DMS 273 (cell line): ENCODE results near the gene ATL3.
"Not testable (repeated sequence)": the region's sequence is repeated elsewhere in the genome, so short reads cannot be mapped to it uniquely, and the experiment has no call there.

Experiments used
- DNase-seq: peaks from one replicate; lab custom pipeline; 2025; ENCODE audit not compliant: unreplicated experiment; lab: John Stamatoyannopoulos, UW

The ATL3 gene

DNA sequence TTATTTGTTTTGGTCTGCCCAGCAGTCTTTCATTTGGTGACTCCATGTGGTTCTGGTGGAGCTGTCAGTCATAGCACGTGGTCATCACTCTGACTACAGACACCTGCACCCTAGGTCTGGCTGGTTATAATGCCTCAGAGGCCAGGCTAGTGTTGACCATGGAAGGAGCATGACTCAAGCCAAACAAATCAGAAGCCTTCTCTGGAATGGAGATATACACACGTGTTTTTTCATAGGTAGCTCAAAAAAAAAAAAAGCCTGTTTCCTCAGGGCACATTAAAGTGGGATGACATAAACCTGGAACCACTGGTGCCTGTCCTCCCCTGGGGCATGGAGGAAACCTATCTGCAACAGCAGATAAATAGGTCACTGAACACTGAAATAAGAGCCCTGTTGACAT, 48.9 kb downstream of the ATL3 start:
- no peak for DNase-seq

DNA sequence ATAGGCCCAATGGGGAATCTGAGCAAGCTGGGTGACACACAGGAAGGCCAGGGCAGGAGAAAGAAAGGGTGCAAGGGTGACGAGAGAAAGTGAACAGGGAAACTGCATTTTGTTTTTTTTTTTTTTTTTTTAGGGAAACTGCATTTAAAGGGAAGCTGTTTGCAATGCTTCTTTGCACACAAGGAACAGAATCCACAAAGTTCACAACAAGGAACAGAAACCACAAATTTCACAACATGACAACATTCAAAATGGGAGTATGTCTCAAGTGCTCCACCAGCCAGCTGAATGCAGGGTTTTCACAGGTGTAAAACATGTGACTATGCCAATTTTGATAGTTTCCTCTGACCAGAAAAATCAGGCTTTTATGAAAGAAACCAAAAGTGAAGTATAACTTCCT, 50.1 kb downstream of the ATL3 start:
- no peak for DNase-seq

DNA sequence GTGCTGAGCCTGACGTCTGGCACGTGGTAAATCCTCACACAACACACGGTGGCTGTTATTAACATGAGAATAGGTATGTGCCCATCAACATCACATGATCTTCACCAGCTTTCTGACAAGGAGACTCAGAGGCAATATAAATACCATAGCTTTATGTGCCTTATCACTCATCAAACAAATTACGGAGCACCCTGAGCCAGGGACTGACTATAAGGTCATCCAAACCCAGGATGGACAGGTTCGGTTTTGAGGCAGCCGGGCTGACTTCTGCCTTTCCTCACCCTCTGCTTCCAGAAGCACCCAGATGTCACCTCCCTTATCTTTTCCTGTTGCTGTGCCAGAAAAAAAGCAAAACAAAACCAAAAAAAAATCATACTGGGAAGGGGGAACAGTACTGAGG, 51.2 kb downstream of the ATL3 start:
- no peak for DNase-seq

DNA sequence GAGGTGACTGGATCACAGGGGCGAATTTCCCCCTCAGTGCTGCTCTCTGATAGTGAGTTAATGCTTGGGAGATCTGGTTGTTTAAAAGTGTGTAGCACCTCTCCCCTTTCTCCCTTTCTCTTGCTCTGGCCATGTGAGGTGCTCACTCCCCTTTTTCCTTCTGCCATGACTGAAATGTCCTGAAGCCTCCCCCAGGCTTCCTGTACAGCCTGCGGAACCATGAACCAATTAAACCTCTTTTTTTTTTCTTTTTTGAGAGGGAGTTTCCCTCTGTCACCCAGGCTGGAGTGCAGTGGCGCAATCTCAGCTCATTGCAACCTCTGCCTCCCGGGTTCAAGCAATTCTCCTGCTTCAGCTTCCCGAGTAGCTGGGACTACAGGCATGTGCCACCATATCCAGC, 53.5 kb downstream of the ATL3 start:
- DNase-seq, result not testable (repeated sequence)

DNA sequence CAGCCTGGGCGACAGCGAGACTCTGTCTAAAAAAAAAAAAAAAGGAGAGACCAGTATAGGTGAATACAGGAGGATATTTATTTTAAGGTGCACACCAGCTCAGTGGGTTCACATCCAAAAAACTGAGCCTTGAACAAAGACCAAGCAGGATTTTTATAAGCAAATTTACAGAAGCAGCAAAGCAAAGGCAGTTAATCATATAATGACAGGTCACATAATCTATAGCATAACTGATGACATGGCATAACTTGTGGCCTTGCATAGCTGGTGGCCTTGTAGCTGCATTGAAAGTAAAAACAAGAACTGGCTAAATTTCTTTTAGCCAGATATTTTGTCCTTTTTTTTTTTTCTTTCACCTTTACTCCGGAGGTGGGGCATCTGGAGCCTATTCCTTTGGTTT, 54.2 kb downstream of the ATL3 start:
- DNase-seq, result no peak

DNA sequence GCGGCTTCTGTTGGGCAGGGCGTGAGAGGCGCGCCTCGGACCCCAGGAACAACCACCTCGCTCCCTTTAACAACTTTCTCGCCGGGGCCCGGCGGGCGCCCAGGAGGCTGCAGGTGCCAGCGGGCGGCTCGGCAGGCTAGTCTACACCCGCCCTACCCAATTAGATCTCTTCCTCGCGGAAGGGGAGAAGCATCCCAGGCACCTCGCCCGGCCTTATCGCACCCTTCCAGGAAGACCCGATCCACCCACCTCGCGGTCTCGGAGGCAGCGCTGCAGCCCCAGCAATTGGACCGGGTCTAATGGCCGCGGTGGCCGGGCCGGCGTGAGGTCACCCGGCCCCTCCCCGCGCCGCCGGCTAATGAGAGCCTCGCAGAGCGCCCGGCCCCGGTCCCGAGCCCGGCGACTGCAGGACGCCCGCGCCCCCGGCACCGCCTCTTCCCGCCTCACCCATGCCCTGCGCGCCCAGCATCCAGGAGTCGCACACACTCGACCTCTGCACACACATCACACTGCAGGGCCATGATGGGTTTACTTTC, 57.0 kb downstream of the ATL3 start, which contains the start of gene PLAAT3:
Gene PLAAT3 (minus strand): TSS at position 298 of the 536 bp plus-strand sequence. CDS start 419 bp downstream, outside the sequence.
- DNase-seq, result peak; percentile 72

DNA sequence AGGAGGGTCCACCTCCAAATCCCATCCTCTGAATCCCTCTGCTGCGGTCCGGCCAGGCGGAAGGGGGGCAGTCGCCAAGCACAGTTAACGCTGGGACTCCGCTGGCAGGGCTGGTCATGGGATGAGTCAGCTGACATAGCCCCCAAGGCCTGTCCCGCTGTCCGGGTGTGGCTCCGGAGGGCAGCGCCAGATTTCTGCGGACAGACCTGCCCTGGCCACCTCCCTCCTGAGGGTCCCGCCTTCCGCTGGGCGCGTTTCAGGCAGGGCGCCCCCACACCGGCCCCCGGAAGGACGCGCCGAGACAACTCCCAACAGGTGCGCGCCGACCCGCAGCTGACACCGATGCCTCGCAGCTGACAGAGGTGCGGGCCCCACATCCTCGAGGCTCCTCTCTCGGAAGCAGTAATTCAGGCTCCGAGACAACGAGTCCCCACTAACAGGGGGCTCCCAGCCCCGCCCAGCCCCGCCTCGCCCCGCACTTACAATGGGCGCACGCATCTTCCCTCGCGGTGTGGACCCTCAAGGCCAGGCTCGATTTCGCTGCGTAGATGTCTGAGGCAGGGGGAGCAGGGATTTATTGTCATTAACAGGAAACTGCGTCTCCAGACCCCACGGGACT, 57.5 kb downstream of the ATL3 start:
- peak; percentile 49 for DNase-seq

DNA sequence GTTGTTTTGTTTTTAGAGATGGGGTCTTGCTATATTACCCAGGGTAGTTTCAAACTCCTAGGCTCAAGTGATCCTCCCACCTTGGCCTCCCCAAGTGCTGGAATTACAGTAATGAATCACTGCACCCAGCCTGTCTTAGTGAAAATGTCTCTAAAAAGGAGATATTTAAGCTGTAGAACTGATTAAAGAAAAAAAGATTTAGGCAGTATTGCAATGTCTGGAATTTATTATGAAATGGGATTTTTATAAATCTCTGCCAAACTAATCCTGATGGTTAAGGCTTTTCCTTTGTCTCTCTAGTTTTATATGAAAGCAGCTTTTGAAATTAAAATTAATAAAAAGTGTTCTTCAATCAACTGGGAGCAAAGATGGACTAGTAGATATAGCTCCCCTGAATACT, 59.0 kb downstream of the ATL3 start:
- DNase-seq, result no peak

DNA sequence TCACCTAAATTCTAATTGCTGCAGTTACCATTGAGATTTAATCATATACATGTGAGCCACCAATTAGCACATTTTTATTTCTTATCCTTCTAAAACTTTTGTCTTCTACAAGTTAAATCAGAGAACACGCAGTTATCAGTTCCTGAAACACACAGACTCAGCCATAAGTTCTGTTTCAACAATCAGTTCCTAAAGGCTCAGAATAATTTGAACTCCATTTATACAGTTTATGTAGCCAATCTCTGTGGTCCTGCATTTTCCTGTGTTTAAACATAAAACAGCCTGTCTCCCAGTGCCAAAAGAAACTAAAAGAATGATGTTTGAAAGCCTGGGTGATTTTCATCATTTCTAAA, 59.8 kb downstream of the ATL3 start:
- DNase-seq, result no peak

DNA sequence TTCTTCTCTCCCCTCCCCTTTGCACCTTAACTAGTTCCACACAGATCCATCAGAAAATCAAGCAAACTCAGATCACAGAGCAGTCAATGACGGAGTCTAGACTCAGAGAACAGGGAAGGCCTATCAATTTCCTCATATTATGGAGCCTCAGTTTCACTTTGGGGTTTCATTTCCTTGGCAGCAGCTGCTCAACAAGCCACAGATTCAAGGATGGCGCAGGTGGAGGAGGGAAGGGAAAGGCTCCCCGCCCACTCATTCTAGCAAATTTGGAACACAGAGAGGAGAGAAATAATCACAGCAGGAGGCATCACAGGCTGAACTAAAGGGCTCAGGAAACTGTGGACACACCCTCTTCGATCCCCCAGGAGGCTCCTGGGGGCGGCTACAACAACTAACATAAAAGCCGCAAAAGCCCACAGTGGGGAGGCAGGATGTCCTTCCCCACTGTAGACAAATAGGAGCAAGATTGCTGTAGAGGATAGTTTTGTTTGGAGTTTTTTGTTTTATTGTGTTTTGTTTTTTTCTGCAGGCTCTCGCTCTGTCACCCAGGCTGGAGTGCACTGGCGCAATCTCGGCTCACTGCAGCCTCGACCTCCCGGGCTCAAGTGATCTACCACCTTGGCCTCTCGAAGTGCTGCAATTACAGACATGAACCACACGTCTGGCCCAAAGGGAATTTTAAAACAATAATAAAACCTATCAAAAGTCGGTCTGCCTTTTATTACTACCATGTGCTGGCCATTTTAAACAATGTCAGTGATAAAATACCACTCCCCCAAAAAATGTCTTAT, 60.4 kb downstream of the ATL3 start:
- peak; percentile 9 for DNase-seq

DNA sequence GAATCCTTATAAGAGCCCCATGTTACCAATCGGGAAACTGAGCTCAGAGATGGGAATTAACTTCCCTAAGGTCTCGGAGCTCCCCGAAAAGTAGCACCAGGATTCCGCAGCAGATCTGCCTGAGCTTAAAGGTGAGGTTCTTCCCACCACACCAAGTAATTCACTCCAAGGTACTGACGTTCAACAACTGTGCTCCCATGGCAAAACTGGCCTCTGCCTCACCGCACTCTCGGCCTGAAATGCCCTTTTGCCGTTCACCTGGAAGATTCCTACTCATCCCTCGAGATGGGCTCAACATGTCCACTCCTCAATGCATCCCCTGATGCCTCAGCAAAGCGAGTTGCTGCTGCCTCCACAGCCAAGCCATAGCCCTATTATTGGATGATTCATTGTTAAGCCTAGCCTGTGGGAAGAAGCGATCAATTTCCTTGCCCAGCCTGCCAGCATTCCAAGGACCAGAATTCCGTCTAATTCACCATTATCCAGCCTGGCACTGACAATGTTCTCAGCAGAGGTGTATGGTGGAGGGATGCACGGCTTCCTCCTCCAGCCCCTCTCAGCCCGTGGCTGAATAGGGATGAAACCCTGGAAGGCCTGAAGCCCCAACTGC, 61.1 kb downstream of the ATL3 start:
- no peak for DNase-seq

DNA sequence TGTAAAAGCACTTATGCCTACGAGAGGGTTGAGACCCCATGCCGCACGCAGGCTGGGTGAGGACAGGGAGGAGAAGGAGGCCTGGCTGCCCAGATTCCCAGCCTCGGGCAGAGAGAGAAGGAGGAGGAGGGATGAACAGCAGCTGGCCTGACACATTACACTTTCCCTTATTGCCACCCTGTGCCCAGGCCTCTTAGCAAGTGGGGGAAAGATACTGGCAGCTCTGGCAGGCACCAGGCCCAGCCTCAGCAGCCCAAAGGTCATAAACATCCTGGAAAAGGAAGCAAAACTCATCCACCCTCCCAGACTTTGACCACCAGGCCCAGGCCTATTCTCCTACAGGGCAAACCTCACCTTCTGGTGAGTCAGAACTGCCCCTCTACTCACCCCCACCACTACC, 61.6 kb downstream of the ATL3 start:
- peak; percentile 37 for DNase-seq

DNA sequence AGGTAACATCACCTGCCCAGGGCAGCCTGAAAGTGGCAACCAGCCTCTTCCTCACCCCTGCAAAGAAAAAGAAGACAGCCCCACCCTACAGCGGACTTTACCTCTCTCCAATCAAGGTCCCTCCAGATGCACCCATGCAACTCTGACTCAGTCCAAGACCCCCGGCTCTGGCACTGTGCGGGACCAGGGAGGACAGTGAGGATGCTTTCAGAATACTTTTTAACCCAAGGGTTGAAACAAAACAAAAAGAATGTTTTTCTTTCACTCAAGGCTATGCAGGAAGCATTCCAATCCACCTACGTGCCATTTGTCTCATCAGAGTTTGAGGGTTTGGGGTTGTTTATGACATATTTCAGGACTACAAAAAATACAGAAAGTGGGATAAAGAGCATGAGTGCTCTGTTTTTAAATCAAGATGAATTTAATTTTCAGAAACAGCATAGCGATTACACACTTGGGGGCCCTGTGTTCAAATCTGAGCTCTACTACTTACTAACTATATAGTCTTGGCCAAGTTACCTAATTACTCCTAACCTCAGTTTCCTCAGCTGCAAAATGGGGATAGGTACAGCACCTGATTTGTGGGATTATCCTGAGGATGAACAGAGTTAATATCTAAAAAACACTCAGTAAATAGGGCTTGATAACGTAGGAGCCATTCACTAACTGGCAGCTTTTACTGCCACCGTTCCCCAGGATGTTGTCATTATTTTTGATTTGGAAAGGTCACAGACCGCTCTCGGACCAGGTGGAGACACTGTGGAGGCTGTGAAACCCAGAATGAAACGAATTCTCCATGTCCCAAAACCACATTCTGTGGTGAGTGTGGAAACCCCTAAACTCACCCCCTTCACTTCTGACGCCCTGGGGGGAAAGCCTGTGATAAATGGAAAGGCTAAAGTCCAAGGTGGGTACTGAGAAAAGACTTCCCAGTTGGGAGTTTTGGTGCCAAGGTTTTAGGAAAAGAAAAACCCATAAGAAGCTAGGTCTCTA, 62.5 kb downstream of the ATL3 start:
- no peak for DNase-seq

DNA sequence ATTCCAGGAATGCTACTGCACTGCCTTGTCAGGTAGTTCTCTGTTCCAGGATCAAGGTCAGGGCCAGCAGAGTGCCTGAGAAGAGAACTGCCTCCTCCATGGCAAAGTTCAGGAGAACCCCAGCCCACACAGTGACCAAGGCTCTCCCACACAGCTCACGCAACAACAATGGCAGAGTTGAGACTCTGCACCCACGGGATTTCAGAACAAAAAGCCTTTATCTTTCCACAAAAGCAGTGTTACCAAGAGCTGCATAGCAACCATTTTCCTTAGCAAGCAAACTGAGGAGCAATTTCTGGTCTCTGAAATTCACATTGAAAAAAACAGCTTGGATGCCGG, 68.0 kb downstream of the ATL3 start:
- DNase-seq, result no peak

DNA sequence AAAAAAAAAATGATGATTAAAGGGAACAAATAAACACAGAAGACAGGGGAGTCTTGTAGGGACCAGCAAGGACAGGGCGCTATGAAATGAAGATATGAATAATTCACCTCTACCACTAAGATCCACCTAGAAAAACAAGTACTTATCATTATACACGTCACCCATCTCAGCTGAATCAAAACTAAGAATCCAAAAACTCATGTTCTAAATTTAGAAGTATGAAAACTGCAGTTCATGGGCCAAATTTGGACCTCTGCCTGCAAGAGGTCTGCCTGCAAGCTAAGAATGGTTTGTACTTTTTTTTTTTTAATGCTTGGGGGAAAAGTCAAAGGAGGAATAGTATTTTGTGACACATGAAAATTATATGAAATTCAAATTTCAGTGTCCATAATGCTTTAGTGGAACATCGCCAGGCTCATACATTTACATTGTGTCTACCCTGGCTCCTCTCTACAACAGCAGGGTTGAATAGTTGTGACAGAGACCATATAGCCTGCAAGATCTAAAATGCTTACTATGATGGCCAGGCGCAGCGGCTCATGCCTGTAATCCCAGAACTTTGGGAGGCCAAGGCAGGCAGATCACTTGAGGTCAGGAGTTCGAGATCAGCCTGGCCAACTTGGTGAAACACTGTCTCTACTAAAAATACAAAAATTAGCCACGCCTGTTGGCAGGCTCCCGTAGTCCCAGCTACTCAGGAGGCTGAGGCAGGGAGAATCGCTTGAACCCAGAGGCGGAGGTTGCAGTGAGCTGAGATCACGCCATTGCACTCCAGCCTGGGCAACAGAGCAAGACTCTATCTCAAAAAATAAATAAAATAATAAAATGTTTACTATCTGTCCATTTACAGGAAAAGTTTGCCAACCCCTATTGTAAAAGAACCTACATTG, 68.6 kb downstream of the ATL3 start:
- DNase-seq, result not testable (repeated sequence)

DNA sequence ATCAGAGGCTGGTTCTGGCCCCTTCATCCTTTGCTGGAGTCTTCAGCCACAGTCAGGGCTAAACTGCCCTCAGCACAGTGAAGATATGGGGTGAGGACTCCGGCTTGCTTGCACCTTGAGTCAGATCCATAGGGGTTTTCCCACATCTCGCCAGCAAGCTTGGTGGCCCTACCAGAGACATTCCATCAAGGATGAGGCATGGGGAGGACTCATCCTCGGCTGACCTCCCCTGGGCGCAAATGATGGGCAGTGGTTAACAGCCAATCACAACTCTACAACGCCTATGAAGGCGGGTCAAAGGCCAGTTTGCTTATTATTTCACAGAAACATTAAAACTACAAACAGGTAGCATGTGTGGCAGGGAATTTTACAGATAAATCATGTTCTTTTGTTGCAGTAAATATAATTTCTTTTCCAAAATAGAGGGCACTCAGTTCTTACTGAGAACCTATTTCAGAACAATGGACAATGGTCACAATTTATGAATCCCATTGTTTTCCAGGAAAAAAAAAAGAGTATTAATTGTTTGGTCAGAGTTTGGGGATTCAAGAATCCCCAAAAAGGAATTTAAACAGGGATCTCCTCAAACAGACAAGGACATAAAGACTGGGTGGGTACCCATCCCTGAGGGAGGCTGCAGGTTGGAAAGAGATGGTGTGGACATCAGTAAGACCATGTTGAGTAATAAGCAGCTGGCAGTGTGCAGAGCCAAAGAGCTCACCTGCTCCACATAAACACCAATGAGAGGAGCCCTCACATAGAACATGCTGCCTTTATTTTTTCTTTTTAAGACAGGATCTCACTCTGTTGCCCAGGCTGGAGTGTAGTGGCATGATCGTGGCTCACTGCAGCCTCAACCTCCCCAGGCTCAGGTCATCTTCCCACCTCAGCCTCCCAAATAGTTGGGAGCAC, 71.7 kb downstream of the ATL3 start:
- no peak for DNase-seq

DNA sequence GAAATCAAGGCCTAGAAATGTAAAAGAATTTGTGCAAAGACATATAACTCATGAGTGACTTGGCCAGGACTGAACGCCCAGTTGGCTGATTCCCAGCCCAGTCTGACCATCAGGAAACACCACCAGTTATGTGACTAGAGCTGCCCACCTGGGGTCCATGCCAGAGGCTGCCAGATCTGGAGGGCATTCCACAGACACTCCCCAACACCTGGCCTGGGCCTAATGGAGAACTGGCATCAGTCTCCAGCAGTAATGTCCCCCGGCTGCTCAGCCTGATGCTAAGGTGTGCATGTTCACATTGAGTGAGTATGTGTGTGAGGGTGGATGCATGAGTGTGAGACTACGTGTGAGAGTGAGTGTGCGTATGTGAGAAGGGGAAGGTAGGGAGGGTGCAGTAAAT, 72.6 kb downstream of the ATL3 start:
- no peak for DNase-seq

DNA sequence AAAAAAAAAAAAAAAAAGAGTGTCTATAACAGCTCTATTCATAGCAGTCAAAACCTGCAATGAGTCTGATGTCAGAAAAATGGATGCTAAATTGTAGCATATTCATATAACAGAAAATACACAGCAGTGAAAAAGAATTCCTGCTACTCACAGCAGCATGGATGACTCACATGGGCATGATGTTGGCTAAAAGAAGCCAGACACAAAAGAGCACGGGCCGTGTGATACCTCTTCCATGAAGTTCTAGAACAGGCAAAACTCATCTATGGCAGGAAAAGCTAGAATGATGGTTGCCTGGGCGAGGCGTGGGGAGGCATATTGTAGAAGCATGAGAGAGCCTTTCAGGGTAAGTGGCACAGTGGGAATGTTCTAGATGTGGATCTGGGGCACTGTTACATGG, 75.9 kb downstream of the ATL3 start:
- DNase-seq, result no peak

DNA sequence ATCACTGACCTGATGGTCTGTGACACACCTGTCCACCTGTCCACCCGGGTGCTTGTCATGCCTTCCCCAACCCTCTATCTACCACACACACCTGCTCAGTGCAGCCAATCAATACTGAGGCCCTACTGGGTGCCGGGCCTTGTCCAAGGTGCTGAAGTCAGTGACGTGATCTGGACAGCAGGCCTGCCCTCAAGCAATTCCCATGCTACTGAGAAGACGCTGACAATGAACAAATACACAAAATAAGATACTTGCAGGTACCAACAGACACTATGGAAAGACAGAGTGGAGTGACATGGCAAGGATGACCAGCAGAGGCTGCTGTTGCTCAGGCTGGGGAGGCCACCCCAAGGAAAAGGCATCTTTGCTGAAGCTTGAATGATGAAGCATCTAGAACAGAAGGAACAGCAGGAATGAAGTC, 78.2 kb downstream of the ATL3 start:
- DNase-seq, result peak; percentile 38
